ENCODE measurements around the gene TGFBR1.

Gene TGFBR1

DNA sequence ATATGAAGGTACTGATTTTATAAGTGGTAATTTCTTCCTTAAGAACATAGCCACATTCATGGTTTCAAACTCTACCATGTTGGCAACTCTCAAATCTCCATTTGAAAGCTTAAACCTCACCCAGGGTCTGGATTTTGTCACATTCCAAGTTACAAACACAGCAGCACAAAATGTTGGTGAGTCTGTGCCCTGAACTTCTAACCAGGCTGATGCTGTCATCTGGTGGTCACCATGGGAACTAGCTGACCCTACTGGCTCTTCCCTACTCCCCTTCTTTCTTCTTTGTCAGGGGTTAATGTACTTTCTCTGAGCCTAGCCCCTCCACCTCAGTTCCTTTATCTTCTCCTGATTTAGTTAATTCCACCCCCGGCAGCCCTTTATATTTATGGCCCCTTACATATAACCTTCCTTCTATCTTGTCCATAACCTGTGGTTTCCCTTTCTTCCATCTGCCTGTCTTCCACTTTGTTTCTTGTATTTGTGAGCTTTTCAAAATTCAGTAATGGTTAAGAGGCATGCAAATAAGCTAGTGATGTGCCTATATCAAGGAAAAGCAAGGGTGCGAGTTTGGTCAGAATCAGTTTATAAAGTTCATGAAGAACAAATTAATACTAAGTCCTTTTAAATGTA is 35.9 kb downstream of the TGFBR1 start:
- Histone ChIP-seq H3K4me3 (ENCODE audit: low read length) (no peak overlapping the region), H3F3A (ENCODE audit: insufficient read depth, low read length) (no peaks in the 10 kb centered on the region), H3K27ac (ENCODE audit: low read length) (no peak overlapping the region), H3K36me3 (replicated peaks; ENCODE audit: insufficient read depth, low read length) (no peaks in the 10 kb centered on the region; the same call in 1 of the 2 replicates), H4K20me1 (ENCODE audit: insufficient read depth, low read length) (no peaks in the 10 kb centered on the region), H3K4me1 (ENCODE audit: low read length) (0 out of 2 replicates have a peak, but pooled peaks cover 5% of the 10 kb centered on the region), H3K27me3 (replicated peaks; ENCODE audit: insufficient read depth, low read length) (no peaks in the 10 kb centered on the region), H3K4me2 (ENCODE audit: low read depth, low read length) (no peak overlapping the region), H3K9me2 (replicated peaks; ENCODE audit: insufficient read depth, low read length) (no peaks in the 10 kb centered on the region), H3K79me2 (ENCODE audit: low read length) (no peaks in the 10 kb centered on the region), H2AFZ (ENCODE audit: low read length) (no peak overlapping the region), H3K9ac (ENCODE audit: low read length) (no peak overlapping the region), H3K9me3 (replicated peaks; ENCODE audit: insufficient read depth, low read length) (no peaks in the 10 kb centered on the region)
- no peak for TF ChIP-seq EZH2 (optimal IDR thresholded peaks at IDR 0.05; ENCODE audit: low read depth, low read length)
- TF ChIP-seq EZH2phosphoT487 (IDR thresholded peaks at IDR 0.05; ENCODE audit: low read length) = no peak
- TF ChIP-seq, protein P1, sequence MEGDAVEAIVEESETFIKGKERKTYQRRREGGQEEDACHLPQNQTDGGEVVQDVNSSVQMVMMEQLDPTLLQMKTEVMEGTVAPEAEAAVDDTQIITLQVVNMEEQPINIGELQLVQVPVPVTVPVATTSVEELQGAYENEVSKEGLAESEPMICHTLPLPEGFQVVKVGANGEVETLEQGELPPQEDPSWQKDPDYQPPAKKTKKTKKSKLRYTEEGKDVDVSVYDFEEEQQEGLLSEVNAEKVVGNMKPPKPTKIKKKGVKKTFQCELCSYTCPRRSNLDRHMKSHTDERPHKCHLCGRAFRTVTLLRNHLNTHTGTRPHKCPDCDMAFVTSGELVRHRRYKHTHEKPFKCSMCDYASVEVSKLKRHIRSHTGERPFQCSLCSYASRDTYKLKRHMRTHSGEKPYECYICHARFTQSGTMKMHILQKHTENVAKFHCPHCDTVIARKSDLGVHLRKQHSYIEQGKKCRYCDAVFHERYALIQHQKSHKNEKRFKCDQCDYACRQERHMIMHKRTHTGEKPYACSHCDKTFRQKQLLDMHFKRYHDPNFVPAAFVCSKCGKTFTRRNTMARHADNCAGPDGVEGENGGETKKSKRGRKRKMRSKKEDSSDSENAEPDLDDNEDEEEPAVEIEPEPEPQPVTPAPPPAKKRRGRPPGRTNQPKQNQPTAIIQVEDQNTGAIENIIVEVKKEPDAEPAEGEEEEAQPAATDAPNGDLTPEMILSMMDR (IDR thresholded peaks at IDR 0.05; ENCODE audit: low read length) = peak; percentile 90
- peak; percentile 30 for DNase-seq

DNA sequence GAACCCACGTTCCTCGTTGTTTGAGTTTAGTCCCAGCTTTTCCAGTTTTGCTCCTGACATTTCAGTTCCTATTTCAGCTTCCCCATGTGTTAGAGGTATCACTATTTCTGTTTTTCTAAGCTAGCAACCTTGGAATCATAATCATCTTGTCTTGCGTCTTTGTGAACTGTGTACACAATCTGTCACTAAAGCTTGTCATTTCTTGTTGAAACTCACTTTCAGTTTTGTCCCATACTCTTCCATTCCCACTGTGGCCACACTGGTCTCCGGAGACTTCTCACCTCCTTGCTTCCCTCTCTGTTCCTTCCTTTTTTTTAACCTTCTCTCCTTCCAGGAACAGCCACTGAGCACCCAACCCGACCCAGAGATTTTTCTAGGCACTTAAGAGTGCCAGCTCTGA is 36.9 kb downstream of the TGFBR1 start:
- Histone ChIP-seq H3K9me2 (replicated peaks; ENCODE audit: insufficient read depth, low read length) (no peaks in the 10 kb centered on the region), H4K20me1 (ENCODE audit: insufficient read depth, low read length) (no peaks in the 10 kb centered on the region), H3K4me3 (ENCODE audit: low read length) (no peak overlapping the region), H3F3A (ENCODE audit: insufficient read depth, low read length) (no peaks in the 10 kb centered on the region), H3K9ac (ENCODE audit: low read length) (no peak overlapping the region), H3K4me2 (ENCODE audit: low read depth, low read length) (no peak overlapping the region), H3K36me3 (replicated peaks; ENCODE audit: insufficient read depth, low read length) (no peaks in the 10 kb centered on the region; the same call in 1 of the 2 replicates), H2AFZ (ENCODE audit: low read length) (no peak overlapping the region), H3K9me3 (replicated peaks; ENCODE audit: insufficient read depth, low read length) (no peaks in the 10 kb centered on the region), H3K27ac (ENCODE audit: low read length) (no peak overlapping the region), H3K27me3 (replicated peaks; ENCODE audit: insufficient read depth, low read length) (no peaks in the 10 kb centered on the region), H3K79me2 (ENCODE audit: low read length) (no peaks in the 10 kb centered on the region), H3K4me1 (ENCODE audit: low read length) (0 out of 2 replicates have a peak, but pooled peaks cover 3% of the 10 kb centered on the region)
- TF ChIP-seq, protein P1 (IDR thresholded peaks at IDR 0.05; ENCODE audit: low read length) = no peak
- DNase-seq = no peak

DNA sequence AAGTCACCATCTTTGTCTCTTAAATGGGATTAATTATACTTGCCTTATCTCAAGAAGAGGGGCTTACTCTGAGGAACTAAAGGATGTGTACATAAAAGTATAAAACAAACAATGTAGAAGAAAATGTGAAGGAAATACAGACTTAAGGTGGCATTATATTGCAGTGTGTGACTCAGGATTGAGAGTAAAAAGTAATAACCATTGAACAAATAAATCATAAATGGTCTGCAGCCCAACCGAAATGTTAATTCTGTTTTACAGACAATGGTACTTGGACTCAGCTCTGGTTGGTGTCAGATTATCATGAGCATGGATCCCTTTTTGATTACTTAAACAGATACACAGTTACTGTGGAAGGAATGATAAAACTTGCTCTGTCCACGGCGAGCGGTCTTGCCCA is 37.4 kb downstream of the TGFBR1 start:
- Histone ChIP-seq H3K9me3 (replicated peaks; ENCODE audit: insufficient read depth, low read length) (no peaks in the 10 kb centered on the region), H3K4me3 (ENCODE audit: low read length) (no peak overlapping the region), H3F3A (ENCODE audit: insufficient read depth, low read length) (no peaks in the 10 kb centered on the region), H3K27me3 (replicated peaks; ENCODE audit: insufficient read depth, low read length) (no peaks in the 10 kb centered on the region), H3K9ac (ENCODE audit: low read length) (no peak overlapping the region), H3K79me2 (ENCODE audit: low read length) (no peaks in the 10 kb centered on the region), H4K20me1 (ENCODE audit: insufficient read depth, low read length) (no peaks in the 10 kb centered on the region), H2AFZ (ENCODE audit: low read length) (no peak overlapping the region), H3K4me1 (ENCODE audit: low read length) (no peaks in the 10 kb centered on the region), H3K9me2 (replicated peaks; ENCODE audit: insufficient read depth, low read length) (no peaks in the 10 kb centered on the region), H3K36me3 (replicated peaks; ENCODE audit: insufficient read depth, low read length) (no peaks in the 10 kb centered on the region; the same call in 1 of the 2 replicates), H3K27ac (ENCODE audit: low read length) (no peak overlapping the region), H3K4me2 (ENCODE audit: low read depth, low read length) (no peak overlapping the region)
- TF ChIP-seq EZH2phosphoT487 (IDR thresholded peaks at IDR 0.05; ENCODE audit: low read length) = no peak
- no peak for TF ChIP-seq EZH2 (optimal IDR thresholded peaks at IDR 0.05; ENCODE audit: low read depth, low read length)
- TF ChIP-seq, protein P1 (IDR thresholded peaks at IDR 0.05; ENCODE audit: low read length) = no peak
- DNase-seq = no peak

Data from MM.1S (cell line).